Tongue (tissue), 3 donors: ENCODE data around the gene RRP12. TPM values are rescaled to one million over a fixed set of nuclear protein-coding genes. Genes with fewer than 3 reads are reported as not detected.

ENCODE experiments used
- DNase-seq: peaks from one replicate; pipeline ENCODE4 v3.0.0-alpha.2; 2015
- small RNA-seq: library from RNA; depleted of rRNA; stranded (forward); fragments of <200 nt; gene quantifications from one replicate; pipeline ENCODE3, GENCODE V24; 2014; ENCODE audit warnings: low replicate concordance
- total RNA-seq: library from RNA; depleted of rRNA; stranded (reverse); fragments of >200 nt; gene quantifications from one replicate; pipeline ENCODE4 v1.2.3, GENCODE V29; 2014

Gene RRP12
- total RNA-seq, 1 donor from 2014 or later, result 18.6 TPM

DNA sequence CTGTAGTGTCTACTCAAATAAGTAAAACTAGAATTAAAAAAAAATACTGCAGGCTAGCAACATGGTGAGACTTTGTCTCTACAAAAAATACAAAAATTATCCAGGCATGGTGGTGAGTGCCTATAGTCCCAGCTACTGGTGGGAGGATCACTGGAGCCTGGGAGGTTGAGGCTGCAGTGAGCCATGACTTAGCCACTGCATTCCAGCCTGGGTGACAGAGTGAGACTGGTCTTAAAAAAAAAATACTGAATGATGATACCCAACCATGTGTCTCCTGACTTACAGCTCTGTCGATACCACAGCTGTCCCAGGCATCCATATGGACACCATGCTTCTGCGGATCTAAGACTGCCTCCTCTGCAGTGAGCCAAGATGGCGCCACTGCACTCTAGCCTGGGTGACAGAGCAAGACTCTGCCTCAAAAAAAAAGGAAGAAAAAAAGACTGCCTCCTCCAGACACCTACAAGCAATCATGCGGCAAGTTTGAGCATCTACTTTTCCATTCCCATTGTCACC lies 90.0 kb downstream of the RRP12 start:
- no peak for DNase-seq

- DNase-seq, result peak; percentile 8
Observed at GRCh38 chr10:97307866-97308780, 93.0 kb downstream of the RRP12 start.

DNA sequence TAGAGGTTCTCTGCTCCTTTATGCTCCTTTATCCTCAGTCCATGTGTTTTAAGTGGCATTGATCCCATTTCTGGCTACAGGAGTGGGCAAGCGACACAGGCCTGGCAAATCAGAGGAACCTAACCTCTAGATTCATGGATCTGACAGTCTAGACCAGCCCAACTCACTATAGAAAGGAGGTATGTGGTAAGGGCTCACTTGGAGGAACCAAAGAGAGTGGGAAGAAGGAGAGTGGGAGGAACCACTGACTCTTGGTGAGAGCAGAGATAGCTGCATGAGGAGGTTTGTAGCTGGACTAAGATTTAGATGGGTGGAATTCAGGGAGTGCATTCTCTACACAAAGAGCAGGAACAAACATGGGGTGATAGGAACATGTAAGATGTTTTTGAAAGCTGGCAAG lies 93.7 kb downstream of the RRP12 start:
- DNase-seq, result no peak

Small RNA genes lying within 50 kb of the gene (small RNA-seq; reads per million reads assigned to genes)
- not detected for gene RF00019

Other genes starting within 250 kb of the RRP12 start
- gene SLIT1, start 215.4 kb downstream of the RRP12 start, total RNA-seq, result 0.72 TPM
- 20.1 TPM for gene ARHGAP19, start 108.7 kb downstream of the RRP12 start, total RNA-seq
- gene FRAT1, start 82.1 kb downstream of the RRP12 start, total RNA-seq, result 1.6 TPM
- gene FRAT2, start 66.6 kb downstream of the RRP12 start, total RNA-seq, result 11.6 TPM
- 114 TPM for gene PGAM1, start 24.9 kb upstream of the RRP12 start, total RNA-seq
- 22.5 TPM for gene EXOSC1, start 44.7 kb upstream of the RRP12 start, total RNA-seq
- 35.9 TPM for gene ZDHHC16, start 44.8 kb upstream of the RRP12 start, total RNA-seq
- gene MMS19, start 97.1 kb upstream of the RRP12 start, total RNA-seq, result 127 TPM
- gene UBTD1, start 97.6 kb upstream of the RRP12 start, total RNA-seq, result 25.1 TPM
- 29.7 TPM for gene ANKRD2, start 171.4 kb upstream of the RRP12 start, total RNA-seq
- 7.3 TPM for gene HOGA1, start 183.0 kb upstream of the RRP12 start, total RNA-seq
- gene C10orf62, start 188.4 kb upstream of the RRP12 start, total RNA-seq, result 0.82 TPM
- gene MORN4, start 232.2 kb upstream of the RRP12 start, total RNA-seq, result 5.6 TPM
- gene PI4K2A, start 239.3 kb upstream of the RRP12 start, total RNA-seq, result 8.2 TPM